Keratinocyte (primary cell): ENCODE measurements around the gene DCAF11.

Experiments
- CTCF ChIP-seq, 3 experiments: IDR thresholded peaks in 1 of 3; conservative IDR thresholded peaks in 1 of 3; optimal IDR thresholded peaks in 1 of 3; 2 replicates in 2 of 3; 3 replicates in 1 of 3; pipeline versions ENCODE3 to v1.5.1; 2011; ENCODE audit warnings: low read length in 3 of 3, mild to moderate bottlenecking in 3 of 3, moderate library complexity in 2 of 3, control low read depth in 1 of 3, inconsistent platforms in 1 of 3; ENCODE audit not compliant: insufficient read depth in 2 of 3; ENCODE audit errors: extremely low read depth in 1 of 3
- EZH2 ChIP-seq: IDR thresholded peaks from one replicate; pipeline ENCODE4 v1.6.1; 2012; ENCODE audit warnings: inconsistent platforms, mild to moderate bottlenecking, low read length, moderate library complexity

- TF ChIP-seq CTCF (optimal IDR thresholded peaks at IDR 0.05 in 1 of 3, IDR thresholded peaks at IDR 0.05 in 1 of 3, conservative IDR thresholded peaks at IDR 0.05 in 1 of 3; ENCODE audit: extremely low read depth in 1 of 3, insufficient read depth in 2 of 3, low read length in 3 of 3), result no peak
- TF ChIP-seq EZH2, result no peak
Measured at GRCh38 chr14:24113379-24113800, 1.2 kb upstream of the DCAF11 start.
